Skeletal muscle satellite cell (primary cell): ENCODE measurements around the gene SNX2.

Source experiments
- H3K27me3 ChIP-seq: 2 replicates; pipeline ENCODE4 v1.7.0; 2013; ENCODE audit warnings: low read length; ENCODE audit not compliant: control insufficient read depth, insufficient read depth
- H3K36me3 ChIP-seq: 2 replicates; pipeline ENCODE4 v1.7.0; 2013; ENCODE audit warnings: mild to moderate bottlenecking, control low read depth, low read length; ENCODE audit not compliant: insufficient read depth
- H3K4me1 ChIP-seq: 2 replicates; pipeline ENCODE4 v1.7.0; 2013; ENCODE audit warnings: low read length; ENCODE audit not compliant: control insufficient read depth, insufficient read depth
- H3K4me2 ChIP-seq: 2 replicates; pipeline ENCODE4 v1.7.0; 2013; ENCODE audit warnings: mild to moderate bottlenecking, low read length
- H3K4me3 ChIP-seq: 2 replicates; pipeline ENCODE4 v1.7.0; 2013; ENCODE audit warnings: low read length
- H3K9ac ChIP-seq: 2 replicates; pipeline ENCODE4 v1.7.0; 2013; ENCODE audit warnings: mild to moderate bottlenecking, low read depth, low read length, moderate library complexity
- H3K9me3 ChIP-seq: replicated peaks from 2 replicates; pipeline ENCODE4 v1.7.0; 2013; ENCODE audit warnings: mild to moderate bottlenecking, control low read depth, low read length

Gene SNX2

GRCh38 chr5:122871661-122872060 lies 96.8 kb downstream of the SNX2 start:
- Histone ChIP-seq H3K4me1 (peaks cover 6% of the 10 kb centered on the region), H3K9ac (no peak overlapping the region), H3K4me3 (no peak overlapping the region), H3K27me3 (no peaks in the 10 kb centered on the region), H3K36me3 (no peaks in the 10 kb centered on the region), H3K4me2 (no peak overlapping the region), H3K9me3 (no peaks in the 10 kb centered on the region)

GRCh38 chr5:122874179-122874875 lies 99.4 kb downstream of the SNX2 start:
- Histone ChIP-seq H3K4me2 (no peak overlapping the region), H3K27me3 (no peaks in the 10 kb centered on the region)

GRCh38 chr5:122877518-122877917 lies 102.6 kb downstream of the SNX2 start:
- Histone ChIP-seq H3K36me3 (peaks cover 3% of the 10 kb centered on the region), H3K4me2 (no peak overlapping the region), H3K4me1 (peaks cover 6% of the 10 kb centered on the region), H3K9me3 (no peaks in the 10 kb centered on the region), H3K9ac (no peak overlapping the region), H3K4me3 (no peak overlapping the region), H3K27me3 (no peaks in the 10 kb centered on the region)

More at GRCh38 chr5:122874179-122874875, 99.4 kb downstream of the SNX2 start:
- H3K4me3 ChIP-seq: no peak overlapping the region
- H3K36me3 ChIP-seq: peaks cover 3% of the 10 kb centered on the region
- no peak overlapping the region for H3K9ac ChIP-seq
- peaks cover 6% of the 10 kb centered on the region for H3K4me1 ChIP-seq
- no peaks in the 10 kb centered on the region for H3K9me3 ChIP-seq

- Histone ChIP-seq H3K4me3 (no peak overlapping the region), H3K9me3 (no peaks in the 10 kb centered on the region), H3K36me3 (peaks cover 3% of the 10 kb centered on the region), H3K4me1 (peaks cover 6% of the 10 kb centered on the region), H3K9ac (no peak overlapping the region), H3K4me2 (no peak overlapping the region), H3K27me3 (no peaks in the 10 kb centered on the region)
Observed at GRCh38 chr5:122879076-122879475, 104.2 kb downstream of the SNX2 start.
